ENCODE data around the gene SPAG17.

DNA sequence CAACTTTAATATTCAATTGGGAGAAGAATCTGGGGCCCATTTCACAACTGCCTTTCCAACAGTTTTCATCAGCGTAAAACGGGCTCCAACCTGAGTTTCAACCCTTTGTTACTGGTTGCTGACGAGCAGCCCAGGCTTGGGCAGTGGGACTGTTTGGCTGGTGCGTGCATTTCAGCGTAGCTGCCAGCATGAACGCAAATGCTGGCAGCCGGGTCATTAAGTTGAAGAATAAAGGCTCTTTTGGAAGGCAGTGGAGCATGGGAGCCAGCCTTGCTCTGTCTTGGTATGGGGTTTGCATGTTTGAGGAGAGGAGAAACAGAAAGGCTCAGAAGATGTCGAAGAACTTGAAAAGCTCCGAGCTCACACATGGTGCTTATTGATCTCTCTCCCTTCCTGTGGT, 214.8 kb downstream of the SPAG17 start:
- TF ChIP-seq CTCF (IDR thresholded peaks at IDR 0.05) (no peak), POLR2A (IDR thresholded peaks at IDR 0.05) (no peak), POLR2AphosphoS5 (IDR thresholded peaks at IDR 0.05) (no peak), EP300 (IDR thresholded peaks at IDR 0.05) (no peak)

Data from sigmoid colon (tissue), 4 donors.